DOHH2 (cell line): ENCODE results near the gene MUC5B.

Source experiments
- H3F3A ChIP-seq: fragments of 200-600 bp; sonication (generic), shearing (Covaris generic); 2 replicates; pipeline ENCODE4 v1.6.0; 2016; ENCODE audit warnings: antibody characterized with exemption, mild to moderate bottlenecking; ENCODE audit not compliant: control insufficient read depth, insufficient read depth
- H3K27ac ChIP-seq: fragments of 200-600 bp; sonication (generic); 2 replicates; pipeline ENCODE4 v1.5.1; 2014; ENCODE audit warnings: low read depth, mild to moderate bottlenecking, low read length, moderate library complexity
- H3K27me3 ChIP-seq: fragments of 200-600 bp; sonication (generic); 2 replicates; pipeline ENCODE4 v1.6.1; 2014; ENCODE audit warnings: mild to moderate bottlenecking, low read length, mixed read lengths; ENCODE audit not compliant: control insufficient read depth
- H3K36me3 ChIP-seq: fragments of 200-600 bp; sonication (generic); 2 replicates; pipeline ENCODE4 v1.6.1; 2014; ENCODE audit warnings: mild to moderate bottlenecking, low read length, moderate library complexity, mixed read lengths; ENCODE audit not compliant: control insufficient read depth
- H3K4me1 ChIP-seq: fragments of 200-600 bp; sonication (generic); 2 replicates; pipeline ENCODE4 v1.6.1; 2014; ENCODE audit warnings: mild to moderate bottlenecking, low read length, mixed read lengths; ENCODE audit not compliant: control insufficient read depth
- H3K4me2 ChIP-seq: fragments of 200-600 bp; sonication (generic); 2 replicates; pipeline ENCODE4 v1.6.0; 2014; ENCODE audit warnings: mild to moderate bottlenecking, low read length, moderate library complexity
- H3K4me3 ChIP-seq: fragments of 200-600 bp; sonication (generic); 2 replicates; pipeline ENCODE4 v1.5.1; 2014; ENCODE audit warnings: mild to moderate bottlenecking, low read length, mixed read lengths
- H3K79me2 ChIP-seq: fragments of 200-600 bp; sonication (generic); 2 replicates; pipeline ENCODE4 v1.6.1; 2014; ENCODE audit warnings: mild to moderate bottlenecking, low read length, mixed read lengths; ENCODE audit not compliant: control insufficient read depth
- H3K9me2 ChIP-seq: fragments of 200-600 bp; sonication (generic); replicated peaks from 2 replicates; pipeline ENCODE4 v1.6.1; 2014; ENCODE audit warnings: mild to moderate bottlenecking, low read length, mixed read lengths; ENCODE audit not compliant: control insufficient read depth
- H3K9me3 ChIP-seq: fragments of 200-600 bp; sonication (generic); 2 replicates; pipeline ENCODE4 v1.6.1; 2014; ENCODE audit warnings: antibody characterized with exemption, low read length, mixed read lengths; ENCODE audit not compliant: control insufficient read depth, insufficient read depth
- H4K20me1 ChIP-seq: fragments of 200-600 bp; sonication (generic); 2 replicates; pipeline ENCODE4 v1.6.0; 2014; ENCODE audit warnings: low read depth, mild to moderate bottlenecking, antibody characterized with exemption, low read length, moderate library complexity; ENCODE audit not compliant: control insufficient read depth, insufficient read depth
- EZH2phosphoT487 ChIP-seq: fragments of 200-600 bp; sonication (generic); IDR thresholded peaks from 2 replicates; pipeline ENCODE4 v1.6.1; 2017; ENCODE audit warnings: borderline replicate concordance, mild to moderate bottlenecking, antibody characterized with exemption, low read length, moderate library complexity, mixed read lengths
- TF ChIP-seq, protein P1 (sequence below): fragments of 200-600 bp; sonication (generic); IDR thresholded peaks from one replicate; pipeline ENCODE4 v1.5.1; 2014; ENCODE audit warnings: antibody characterized with exemption, mild to moderate bottlenecking, low read depth, low read length; ENCODE audit not compliant: poor library complexity, severe bottlenecking

Gene MUC5B

DNA sequence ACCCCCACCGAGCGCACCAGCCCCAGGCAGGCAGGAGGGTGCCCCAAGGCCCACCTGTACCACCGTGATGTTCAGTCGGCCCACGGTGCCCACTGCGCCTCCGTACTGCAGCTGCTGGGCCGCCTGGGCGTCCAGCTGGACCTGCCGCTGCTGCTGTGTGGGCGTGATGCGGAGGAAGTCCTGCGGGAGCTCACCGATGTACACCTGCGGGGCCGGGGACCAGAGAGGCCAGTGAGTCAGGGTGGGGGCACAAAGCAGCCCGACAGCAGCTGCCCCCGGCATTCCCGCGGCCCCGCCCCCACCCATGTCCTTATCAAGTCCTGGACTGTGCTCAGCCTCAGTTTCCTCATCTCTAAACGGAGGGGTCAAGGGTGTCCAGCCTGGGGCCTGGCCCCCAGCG is 72.7 kb downstream of the MUC5B start:
- H3K9me3 ChIP-seq = peaks cover 25% of the 10 kb centered on the region
- TF ChIP-seq, protein P1, sequence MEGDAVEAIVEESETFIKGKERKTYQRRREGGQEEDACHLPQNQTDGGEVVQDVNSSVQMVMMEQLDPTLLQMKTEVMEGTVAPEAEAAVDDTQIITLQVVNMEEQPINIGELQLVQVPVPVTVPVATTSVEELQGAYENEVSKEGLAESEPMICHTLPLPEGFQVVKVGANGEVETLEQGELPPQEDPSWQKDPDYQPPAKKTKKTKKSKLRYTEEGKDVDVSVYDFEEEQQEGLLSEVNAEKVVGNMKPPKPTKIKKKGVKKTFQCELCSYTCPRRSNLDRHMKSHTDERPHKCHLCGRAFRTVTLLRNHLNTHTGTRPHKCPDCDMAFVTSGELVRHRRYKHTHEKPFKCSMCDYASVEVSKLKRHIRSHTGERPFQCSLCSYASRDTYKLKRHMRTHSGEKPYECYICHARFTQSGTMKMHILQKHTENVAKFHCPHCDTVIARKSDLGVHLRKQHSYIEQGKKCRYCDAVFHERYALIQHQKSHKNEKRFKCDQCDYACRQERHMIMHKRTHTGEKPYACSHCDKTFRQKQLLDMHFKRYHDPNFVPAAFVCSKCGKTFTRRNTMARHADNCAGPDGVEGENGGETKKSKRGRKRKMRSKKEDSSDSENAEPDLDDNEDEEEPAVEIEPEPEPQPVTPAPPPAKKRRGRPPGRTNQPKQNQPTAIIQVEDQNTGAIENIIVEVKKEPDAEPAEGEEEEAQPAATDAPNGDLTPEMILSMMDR = no peak
- TF ChIP-seq EZH2phosphoT487 = no peak
- H3K27me3 ChIP-seq = no peaks in the 10 kb centered on the region
- no peak overlapping the region for H3K27ac ChIP-seq
- no peak overlapping the region for H3K4me2 ChIP-seq
- peaks cover 14% of the 10 kb centered on the region; the same call in 1 of the 2 replicates for H3K79me2 ChIP-seq
- no peak overlapping the region for H3K4me3 ChIP-seq
- no peaks in the 10 kb centered on the region for H3K9me2 ChIP-seq
- H3K4me1 ChIP-seq = no peaks in the 10 kb centered on the region
- H3K36me3 ChIP-seq = peaks cover 6% of the 10 kb centered on the region; the same call in 1 of the 2 replicates
- H4K20me1 ChIP-seq = no peaks in the 10 kb centered on the region
- H3F3A ChIP-seq = no peaks in the 10 kb centered on the region

DNA sequence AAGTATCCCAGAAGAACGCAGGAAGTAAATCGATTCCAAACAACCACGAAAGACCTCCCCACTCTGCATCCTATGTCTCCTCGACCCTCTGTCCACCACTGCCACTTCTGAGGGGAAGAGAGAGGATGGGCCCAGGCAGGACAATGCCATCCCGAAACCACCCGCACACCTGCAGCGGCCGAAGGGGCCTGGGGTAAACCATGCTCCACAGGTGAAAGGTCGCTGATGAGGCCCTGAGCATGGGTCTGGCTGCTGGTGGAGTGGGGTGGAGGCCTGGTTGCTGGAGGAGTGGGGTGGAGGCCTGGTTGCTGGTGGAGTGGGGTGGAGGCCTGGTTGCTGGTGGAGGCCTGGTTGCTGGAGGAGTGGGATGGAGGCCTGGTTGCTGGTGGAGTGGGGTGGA is 73.4 kb downstream of the MUC5B start:
- H3K9me2 ChIP-seq = no peaks in the 10 kb centered on the region
- no peak overlapping the region for H3K4me3 ChIP-seq
- no peaks in the 10 kb centered on the region for H4K20me1 ChIP-seq
- H3K79me2 ChIP-seq = peaks cover 14% of the 10 kb centered on the region; the same call in 1 of the 2 replicates
- H3K27me3 ChIP-seq = no peaks in the 10 kb centered on the region
- peaks cover 6% of the 10 kb centered on the region; the same call in 1 of the 2 replicates for H3K36me3 ChIP-seq
- H3K4me2 ChIP-seq = no peak overlapping the region
- no peaks in the 10 kb centered on the region for H3F3A ChIP-seq
- H3K9me3 ChIP-seq = peaks cover 25% of the 10 kb centered on the region
- TF ChIP-seq, protein P1 = no peak
- no peak for TF ChIP-seq EZH2phosphoT487
- H3K4me1 ChIP-seq = no peaks in the 10 kb centered on the region
- H3K27ac ChIP-seq = no peak overlapping the region

DNA sequence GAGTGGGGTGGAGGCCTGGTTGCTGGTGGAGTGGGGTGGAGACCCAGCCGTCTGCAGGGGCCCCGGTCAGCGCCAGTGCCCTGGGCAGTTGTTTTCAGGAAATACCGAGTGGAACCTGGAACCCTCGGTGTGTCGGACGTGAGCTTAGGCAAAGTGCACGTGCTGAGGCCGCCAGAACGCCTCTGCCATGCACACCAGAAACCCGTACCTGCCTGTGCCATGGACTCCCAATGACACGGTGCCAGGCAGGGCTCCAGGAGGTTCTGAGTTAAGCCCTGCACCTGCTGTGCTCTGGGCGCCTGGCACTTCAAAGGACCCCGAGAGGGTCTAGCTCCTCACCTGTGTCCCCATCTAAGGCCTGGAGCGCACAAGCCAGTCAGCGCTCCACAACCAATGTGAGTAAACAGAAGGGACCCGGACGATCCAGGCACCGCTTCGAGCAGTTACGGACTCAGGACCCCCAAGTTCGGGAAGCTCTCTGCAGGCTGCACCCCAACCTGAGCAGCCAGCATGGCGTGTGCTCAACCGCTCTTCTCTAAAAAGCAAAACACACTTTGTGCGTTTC is 74.2 kb downstream of the MUC5B start:
- no peak overlapping the region for H3K27ac ChIP-seq
- no peaks in the 10 kb centered on the region for H4K20me1 ChIP-seq
- H3K4me1 ChIP-seq = no peaks in the 10 kb centered on the region
- H3K36me3 ChIP-seq = peaks cover 6% of the 10 kb centered on the region; the same call in 1 of the 2 replicates
- no peak for TF ChIP-seq EZH2phosphoT487
- TF ChIP-seq, protein P1 = no peak
- H3K79me2 ChIP-seq = peaks cover 15% of the 10 kb centered on the region; the same call in 1 of the 2 replicates
- no peaks in the 10 kb centered on the region for H3F3A ChIP-seq
- H3K9me2 ChIP-seq = no peaks in the 10 kb centered on the region
- H3K9me3 ChIP-seq = peaks cover 25% of the 10 kb centered on the region
- H3K4me3 ChIP-seq = no peak overlapping the region
- H3K27me3 ChIP-seq = no peaks in the 10 kb centered on the region
- no peak overlapping the region for H3K4me2 ChIP-seq
